Glutamatergic neuron (in vitro differentiated cells): ENCODE data around the gene SDSL. TPM values are rescaled to one million over a fixed set of nuclear protein-coding genes. Genes with fewer than 3 reads are reported as not detected.

ENCODE experiments used
- DNase-seq: peaks from one replicate; pipeline ENCODE4 v3.0.0; 2022
- H3K27ac Mint-ChIP-seq: one replicate; pipeline ENCODE4 v1.8.0; 2020; ENCODE audit warnings: mild to moderate bottlenecking, mixed read lengths, inconsistent platforms; ENCODE audit not compliant: unreplicated experiment
- H3K27me3 Mint-ChIP-seq: one replicate; pipeline ENCODE4 v1.8.0; 2020; ENCODE audit warnings: mild to moderate bottlenecking, moderate library complexity, mixed read lengths, inconsistent platforms; ENCODE audit not compliant: unreplicated experiment
- H3K36me3 Mint-ChIP-seq: one replicate; pipeline ENCODE4 v1.8.0; 2020; ENCODE audit warnings: mild to moderate bottlenecking, mixed read lengths, inconsistent platforms; ENCODE audit not compliant: unreplicated experiment
- H3K4me1 Mint-ChIP-seq: one replicate; pipeline ENCODE4 v1.8.0; 2020; ENCODE audit warnings: mild to moderate bottlenecking, low read depth, mixed read lengths, inconsistent platforms; ENCODE audit not compliant: unreplicated experiment
- H3K4me3 Mint-ChIP-seq: one replicate; pipeline ENCODE4 v1.8.0; 2020; ENCODE audit warnings: mild to moderate bottlenecking, mixed read lengths, inconsistent platforms; ENCODE audit not compliant: unreplicated experiment
- H3K9me3 Mint-ChIP-seq: one replicate; pipeline ENCODE4 v1.8.0; 2020; ENCODE audit warnings: mild to moderate bottlenecking, moderate library complexity, mixed read lengths, inconsistent platforms; ENCODE audit not compliant: unreplicated experiment
- total RNA-seq: library from RNA; stranded (reverse); fragmentation: NEBNext Ultra II Directional; extraction: Animal tissue kit (Norgen Biotek cat#: 25700); gene quantifications from one replicate; pipeline ENCODE4 v1.2.1, GENCODE V29; 2021; ENCODE audit not compliant: unreplicated experiment
- TF ChIP-seq, protein P1 (sequence below): fragments of 200-600 bp; sonication (generic); IDR thresholded peaks from one replicate; pipeline ENCODE4 v1.5.0; 2021; ENCODE audit not compliant: partially characterized antibody, unreplicated experiment

The SDSL gene
- total RNA-seq, 1 donor from 2014 or later: 0.74 TPM

DNA sequence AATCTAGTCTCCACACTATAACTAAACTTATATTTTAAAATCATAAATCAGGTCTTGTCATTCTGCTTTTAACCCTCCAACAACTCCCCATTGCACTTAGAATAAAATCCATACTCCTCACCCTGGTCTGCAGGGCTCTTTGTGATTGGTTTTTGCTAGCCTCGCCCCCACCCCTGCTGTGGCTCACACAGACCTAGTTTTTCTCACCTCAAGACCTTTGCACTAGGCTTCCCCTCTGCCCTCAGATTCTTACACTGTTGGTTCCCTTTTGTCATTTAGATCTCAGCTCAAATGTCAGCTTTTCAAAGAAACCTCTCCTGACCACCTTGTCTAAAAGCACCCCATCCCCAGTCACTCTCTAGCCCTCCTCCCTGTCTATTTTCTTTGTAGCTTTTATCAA is 60.2 kb downstream of the SDSL start:
- Mint-ChIP-seq H3K27me3 (peaks cover 39% of the 10 kb centered on the region), H3K27ac (no peak overlapping the region), H3K4me3 (no peak overlapping the region), H3K36me3 (no peaks in the 10 kb centered on the region), H3K4me1 (peaks cover 18% of the 10 kb centered on the region), H3K9me3 (peaks cover 17% of the 10 kb centered on the region)
- no peak for DNase-seq
- TF ChIP-seq, protein P1, sequence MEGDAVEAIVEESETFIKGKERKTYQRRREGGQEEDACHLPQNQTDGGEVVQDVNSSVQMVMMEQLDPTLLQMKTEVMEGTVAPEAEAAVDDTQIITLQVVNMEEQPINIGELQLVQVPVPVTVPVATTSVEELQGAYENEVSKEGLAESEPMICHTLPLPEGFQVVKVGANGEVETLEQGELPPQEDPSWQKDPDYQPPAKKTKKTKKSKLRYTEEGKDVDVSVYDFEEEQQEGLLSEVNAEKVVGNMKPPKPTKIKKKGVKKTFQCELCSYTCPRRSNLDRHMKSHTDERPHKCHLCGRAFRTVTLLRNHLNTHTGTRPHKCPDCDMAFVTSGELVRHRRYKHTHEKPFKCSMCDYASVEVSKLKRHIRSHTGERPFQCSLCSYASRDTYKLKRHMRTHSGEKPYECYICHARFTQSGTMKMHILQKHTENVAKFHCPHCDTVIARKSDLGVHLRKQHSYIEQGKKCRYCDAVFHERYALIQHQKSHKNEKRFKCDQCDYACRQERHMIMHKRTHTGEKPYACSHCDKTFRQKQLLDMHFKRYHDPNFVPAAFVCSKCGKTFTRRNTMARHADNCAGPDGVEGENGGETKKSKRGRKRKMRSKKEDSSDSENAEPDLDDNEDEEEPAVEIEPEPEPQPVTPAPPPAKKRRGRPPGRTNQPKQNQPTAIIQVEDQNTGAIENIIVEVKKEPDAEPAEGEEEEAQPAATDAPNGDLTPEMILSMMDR: no peak

- Mint-ChIP-seq H3K27ac (no peak overlapping the region), H3K9me3 (peaks cover 11% of the 10 kb centered on the region), H3K36me3 (peaks cover 4% of the 10 kb centered on the region), H3K4me3 (no peak overlapping the region), H3K4me1 (peaks cover 2% of the 10 kb centered on the region), H3K27me3 (peaks cover 25% of the 10 kb centered on the region)
- no peak for DNase-seq
- TF ChIP-seq, protein P1: no peak
These were observed 63.1 kb downstream of the SDSL start for GRCh38 chr12:113485330-113485729.

GRCh38 chr12:113486722-113487121 is 64.5 kb downstream of the SDSL start:
- TF ChIP-seq, protein P1: no peak
- H3K27ac Mint-ChIP-seq: no peak overlapping the region
- H3K9me3 Mint-ChIP-seq: peaks cover 7% of the 10 kb centered on the region
- H3K4me3 Mint-ChIP-seq: no peak overlapping the region
- peaks cover 18% of the 10 kb centered on the region for H3K27me3 Mint-ChIP-seq
- H3K4me1 Mint-ChIP-seq: no peaks in the 10 kb centered on the region
- peaks cover 10% of the 10 kb centered on the region for H3K36me3 Mint-ChIP-seq
- no peak for DNase-seq

Other genes with a start within 250 kb of the SDSL start
- 16.9 TPM for gene DDX54, start 236.9 kb upstream of the SDSL start, total RNA-seq
- 6.7 TPM for gene RITA1, start 236.7 kb upstream of the SDSL start, total RNA-seq
- gene TPCN1, start 200.9 kb upstream of the SDSL start, total RNA-seq: 7.9 TPM
- gene SLC8B1, start 87.3 kb upstream of the SDSL start, total RNA-seq: 27.9 TPM
- gene PLBD2, start 63.8 kb upstream of the SDSL start, total RNA-seq: 85.7 TPM
- not detected for gene SDS, start 18.5 kb upstream of the SDSL start, total RNA-seq
- 3.1 TPM for gene LHX5, start 49.5 kb downstream of the SDSL start, total RNA-seq